IPS-18c (cell line): ENCODE data around the gene KIAA1671.

ENCODE experiments used
- H3K4me3 ChIP-seq: 2 replicates; pipeline ENCODE4 v1.7.0; 2013; ENCODE audit warnings: low read depth, mild to moderate bottlenecking, low read length, moderate library complexity; ENCODE audit not compliant: insufficient read depth
- H3K9me3 ChIP-seq: one replicate; pipeline ENCODE4 v1.6.1; 2013; ENCODE audit warnings: mild to moderate bottlenecking, low read length, moderate library complexity; ENCODE audit not compliant: control insufficient read depth, insufficient read depth

The KIAA1671 gene

GRCh38 chr22:25149014-25149413 is 196.5 kb downstream of the KIAA1671 start:
- Histone ChIP-seq H3K9me3 (no peaks in the 10 kb centered on the region), H3K4me3 (no peak overlapping the region)

GRCh38 chr22:25153961-25154666 is 201.6 kb downstream of the KIAA1671 start:
- Histone ChIP-seq H3K4me3 (no peak overlapping the region), H3K9me3 (no peaks in the 10 kb centered on the region)

DNA sequence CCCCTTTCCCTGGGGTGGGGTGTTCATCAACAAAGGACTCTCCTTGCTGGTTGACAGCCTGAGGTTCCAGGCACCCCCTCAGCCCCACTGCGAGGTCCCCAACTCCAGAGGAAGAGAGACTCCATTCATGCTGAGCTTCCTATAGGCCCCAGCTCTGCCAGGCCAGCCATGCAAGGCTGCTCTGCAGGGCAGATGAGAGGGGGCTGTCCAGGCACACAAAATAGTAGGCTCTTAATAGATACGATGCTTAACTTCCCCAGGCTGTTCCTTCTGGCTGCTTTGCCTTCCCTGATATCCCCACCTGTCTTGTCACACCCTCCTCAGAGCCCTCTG is 202.1 kb downstream of the KIAA1671 start:
- no peak overlapping the region for H3K4me3 ChIP-seq
- H3K9me3 ChIP-seq = no peaks in the 10 kb centered on the region

DNA sequence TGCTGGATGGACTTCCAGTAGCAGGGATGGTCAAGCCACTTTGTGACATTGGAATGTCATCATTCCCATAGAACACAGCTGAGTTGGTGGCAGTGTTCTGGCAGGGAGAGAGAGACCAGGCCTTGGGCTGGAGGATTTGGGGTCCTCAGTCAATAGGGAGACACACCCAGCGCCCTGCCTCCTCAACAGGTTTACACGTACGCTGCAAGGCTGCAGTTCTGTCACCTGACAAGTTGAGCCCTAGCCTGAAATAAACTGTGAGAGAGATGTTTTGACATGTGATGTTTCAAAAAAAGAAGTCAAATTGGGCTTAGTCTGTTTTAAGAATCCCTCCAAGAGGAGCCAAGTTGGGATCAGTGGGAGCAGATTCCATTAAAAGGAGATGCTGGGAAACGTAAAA is 204.2 kb downstream of the KIAA1671 start:
- no peaks in the 10 kb centered on the region for H3K9me3 ChIP-seq
- no peak overlapping the region for H3K4me3 ChIP-seq

DNA sequence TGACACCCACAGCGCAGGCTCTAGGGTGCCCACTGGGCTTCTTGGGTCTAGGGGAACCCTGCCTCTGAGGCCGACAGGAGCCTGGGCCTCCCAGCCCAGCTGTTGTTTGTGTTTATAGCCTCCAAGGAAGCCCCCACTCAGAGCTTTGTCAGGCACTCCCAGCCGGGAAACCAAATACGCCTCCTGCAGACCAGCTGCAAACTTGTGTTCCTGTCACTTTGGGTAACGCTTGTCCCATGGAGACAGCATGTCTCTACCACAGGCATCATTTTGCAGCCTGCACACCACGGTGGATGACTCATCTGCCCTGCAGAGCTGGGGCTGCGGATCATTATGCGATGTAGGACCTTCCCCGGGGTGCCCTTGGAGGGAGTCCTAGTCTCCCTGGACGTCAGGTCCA is 206.5 kb downstream of the KIAA1671 start:
- no peak overlapping the region for H3K4me3 ChIP-seq

GRCh38 chr22:25160120-25160996 is 207.8 kb downstream of the KIAA1671 start:
- Histone ChIP-seq H3K4me3 (no peak overlapping the region), H3K9me3 (no peaks in the 10 kb centered on the region)

More for the DNA sequence above, 206.5 kb downstream of the KIAA1671 start:
- H3K9me3 ChIP-seq = no peaks in the 10 kb centered on the region

DNA sequence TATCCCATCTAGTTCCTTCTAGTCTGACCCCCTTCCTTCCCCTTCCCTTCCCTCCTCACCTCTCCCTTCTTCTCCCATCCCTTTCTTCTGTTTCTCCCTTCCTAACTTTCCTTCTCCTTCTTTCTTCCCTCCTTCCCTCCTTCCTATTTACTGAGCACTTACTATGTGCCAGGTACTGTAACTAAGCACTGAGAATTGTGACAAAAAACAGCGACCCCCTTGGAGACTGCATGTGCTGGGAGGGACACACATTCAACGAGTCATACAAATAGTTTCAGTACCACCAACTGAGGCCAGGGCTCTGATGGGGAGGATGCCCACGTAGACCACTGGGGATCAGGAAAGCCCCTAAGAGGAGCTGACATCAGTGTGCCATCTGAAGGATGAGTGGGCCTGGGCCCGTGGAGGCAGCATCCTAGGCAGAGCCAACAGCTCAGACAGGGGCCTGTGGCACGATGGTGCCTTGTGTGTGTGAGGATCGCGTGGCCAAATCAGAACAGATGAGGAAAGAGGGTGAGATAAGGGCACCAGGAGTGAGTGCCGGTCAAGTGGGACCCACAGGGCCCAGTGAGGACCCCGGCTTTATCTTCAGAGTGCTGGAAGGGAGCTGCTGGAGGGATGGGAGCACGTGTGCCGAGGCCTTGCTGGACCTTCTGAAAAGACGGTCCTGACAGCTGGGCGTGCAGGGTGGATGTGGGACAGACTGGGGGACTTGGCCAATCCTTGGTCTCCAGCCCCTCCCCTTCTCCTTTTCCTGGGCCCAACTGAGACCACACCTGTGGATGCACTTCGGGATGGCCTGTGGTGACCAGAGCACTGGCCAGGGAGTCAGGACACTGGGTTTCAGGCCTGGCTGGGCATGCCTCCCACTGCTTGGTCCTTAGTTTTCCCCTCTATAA is 208.8 kb downstream of the KIAA1671 start:
- H3K4me3 ChIP-seq = no peak overlapping the region
- H3K9me3 ChIP-seq = no peaks in the 10 kb centered on the region

GRCh38 chr22:25161916-25162530 is 209.5 kb downstream of the KIAA1671 start:
- H3K4me3 ChIP-seq = no peak overlapping the region

GRCh38 chr22:25162561-25162960 is 210.0 kb downstream of the KIAA1671 start:
- no peaks in the 10 kb centered on the region for H3K9me3 ChIP-seq
- no peak overlapping the region for H3K4me3 ChIP-seq

More at GRCh38 chr22:25161916-25162530, 209.5 kb downstream of the KIAA1671 start:
- no peaks in the 10 kb centered on the region for H3K9me3 ChIP-seq

GRCh38 chr22:25165785-25166184 is 213.3 kb downstream of the KIAA1671 start:
- Histone ChIP-seq H3K9me3 (no peaks in the 10 kb centered on the region), H3K4me3 (no peak overlapping the region)

GRCh38 chr22:25166266-25167040 is 213.9 kb downstream of the KIAA1671 start:
- Histone ChIP-seq H3K9me3 (no peaks in the 10 kb centered on the region), H3K4me3 (no peak overlapping the region)

- H3K4me3 ChIP-seq = no peak overlapping the region
Measured at GRCh38 chr22:25167082-25167481, 214.6 kb downstream of the KIAA1671 start.

DNA sequence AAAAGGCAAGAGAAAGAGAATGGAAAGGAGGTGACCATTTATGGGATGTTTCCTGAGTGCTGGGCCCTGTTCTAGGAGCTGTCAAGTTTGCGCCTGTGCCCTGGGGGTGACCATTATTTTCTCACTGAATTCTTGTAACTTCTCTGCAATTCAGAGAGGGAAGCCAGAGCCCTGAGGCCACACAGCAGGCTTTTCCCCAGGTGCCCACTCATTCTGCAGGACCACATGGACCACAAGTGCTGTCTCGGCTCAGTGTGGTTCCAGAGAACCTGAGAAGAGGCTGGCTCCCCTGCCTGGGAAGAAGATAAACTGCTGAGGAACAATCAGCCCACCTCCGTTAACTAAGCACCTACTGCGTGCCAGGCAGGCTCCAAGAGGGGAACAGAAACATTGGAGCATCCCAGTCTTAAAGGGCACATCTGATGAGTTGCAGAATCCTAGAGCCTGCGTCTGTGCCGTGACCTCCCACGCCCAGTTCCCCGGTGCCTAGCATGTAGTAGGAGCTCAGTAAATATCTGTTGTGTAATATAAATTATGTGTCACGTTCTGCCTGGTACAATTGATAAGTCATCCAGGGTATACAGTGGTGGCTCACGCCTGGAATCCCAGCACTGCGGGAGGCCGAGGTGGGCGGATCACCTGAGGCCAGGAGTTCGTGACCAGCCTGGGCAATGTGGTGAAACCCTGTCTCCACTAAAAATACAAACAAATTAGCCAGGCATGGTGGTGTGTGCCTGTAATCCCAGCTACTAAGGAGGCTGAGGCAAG is 215.5 kb downstream of the KIAA1671 start:
- Histone ChIP-seq H3K9me3 (no peaks in the 10 kb centered on the region), H3K4me3 (no peak overlapping the region)

More at GRCh38 chr22:25167082-25167481, 214.6 kb downstream of the KIAA1671 start:
- no peaks in the 10 kb centered on the region for H3K9me3 ChIP-seq

DNA sequence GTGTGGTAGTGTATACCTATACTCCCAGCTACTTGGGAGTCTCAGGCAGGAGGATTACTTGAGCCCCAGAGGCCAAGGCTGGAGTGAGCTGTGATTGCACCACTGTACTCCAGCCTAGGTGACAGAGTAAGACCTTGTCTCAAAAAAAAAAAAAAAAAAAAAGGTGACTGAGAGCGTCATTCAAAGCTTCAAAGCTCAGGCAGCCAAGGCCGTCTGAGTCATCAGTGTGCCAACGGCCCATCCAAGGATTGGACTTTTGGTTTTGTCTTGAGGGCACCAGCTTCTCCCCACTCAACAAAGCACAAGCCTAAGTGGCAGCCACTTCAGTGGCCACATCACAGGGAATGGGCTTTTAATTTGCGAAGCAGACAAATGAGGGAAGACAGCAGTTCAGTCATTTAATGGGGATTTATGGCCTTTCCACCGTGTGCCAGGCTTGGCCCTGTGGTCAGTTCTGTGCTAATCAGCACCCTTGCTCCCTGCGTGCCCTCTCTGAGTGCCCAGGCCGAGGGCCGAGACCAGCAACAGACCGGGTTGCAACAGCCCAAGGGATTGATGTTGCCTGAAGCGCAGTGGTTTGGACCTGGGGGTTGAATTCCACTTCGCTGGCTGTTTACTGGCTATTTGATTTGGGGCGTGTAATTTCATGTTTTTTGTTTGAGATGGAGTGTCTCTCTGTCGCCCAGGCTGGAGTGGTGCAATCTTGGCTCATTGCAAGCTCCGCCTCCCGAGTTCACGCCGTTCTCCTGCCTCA is 216.9 kb downstream of the KIAA1671 start:
- Histone ChIP-seq H3K9me3 (no peaks in the 10 kb centered on the region), H3K4me3 (no peak overlapping the region)

- Histone ChIP-seq H3K4me3 (no peak overlapping the region), H3K9me3 (no peaks in the 10 kb centered on the region)
Measured at GRCh38 chr22:25170426-25170980, 218.0 kb downstream of the KIAA1671 start.
